ENCODE results near the gene CDK5RAP2.

The CDK5RAP2 gene

DNA sequence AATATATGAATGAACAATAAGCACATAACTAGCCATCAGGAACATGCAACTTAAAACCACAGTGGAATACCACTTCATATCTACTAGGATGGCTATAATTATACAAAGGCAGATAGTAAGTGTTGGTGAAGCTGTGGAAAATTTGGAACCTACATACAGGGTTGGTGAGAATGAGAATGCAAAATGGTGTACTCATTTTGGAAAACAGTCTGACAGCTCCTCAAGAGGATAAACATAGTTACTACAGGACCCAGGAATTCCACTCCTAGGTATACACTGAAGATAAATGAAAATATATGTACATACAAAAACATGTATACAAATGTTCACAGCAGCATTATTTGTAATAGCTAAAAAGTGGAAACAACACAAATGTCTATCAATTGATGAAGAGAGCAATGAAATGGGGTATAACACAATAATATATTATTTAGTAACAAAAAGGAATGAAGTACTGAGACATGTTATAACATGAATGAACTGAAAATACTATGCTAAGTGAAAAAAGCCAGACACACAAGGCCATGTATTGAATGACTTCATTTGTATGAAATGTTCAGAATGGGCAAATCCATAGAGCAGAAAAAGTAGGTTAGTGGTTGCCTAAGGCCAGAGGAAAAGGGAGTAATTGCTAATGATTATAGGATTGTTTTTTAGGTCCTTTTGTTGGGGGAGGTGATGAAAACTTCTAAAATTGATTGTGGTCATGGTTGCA, 31.2 kb upstream of the CDK5RAP2 start:
- DNase-seq (ENCODE audit: low spot score) = no peak
- H3K27me3 Mint-ChIP-seq (ENCODE audit: low read depth) = no peaks in the 10 kb centered on the region
- peaks cover 3% of the 10 kb centered on the region for H3K36me3 Mint-ChIP-seq (ENCODE audit: low read depth)
- H3K4me3 Mint-ChIP-seq = no peak overlapping the region
- H3K27ac Mint-ChIP-seq = no peak overlapping the region
- no peaks in the 10 kb centered on the region for H3K4me1 Mint-ChIP-seq (ENCODE audit: low read depth)
- no peaks in the 10 kb centered on the region for H3K9me3 Mint-ChIP-seq

DNA sequence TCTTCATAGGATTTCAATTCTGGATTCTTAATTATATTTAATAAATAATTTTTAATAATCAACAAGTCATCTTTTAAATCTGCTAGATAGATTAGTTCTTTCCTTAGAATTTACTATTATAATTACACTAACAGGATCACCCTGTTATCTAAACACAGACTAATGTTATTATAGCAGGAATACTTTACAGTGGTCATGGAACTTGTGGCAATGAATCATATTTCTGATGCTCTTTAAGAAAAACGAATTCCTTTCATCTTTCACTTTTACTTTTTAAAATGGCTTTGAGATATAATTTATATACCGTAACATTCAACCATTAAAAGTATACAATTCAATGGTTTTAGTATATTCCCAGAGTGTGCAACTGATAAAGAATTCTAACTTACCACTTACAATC, 29.7 kb upstream of the CDK5RAP2 start:
- H3K36me3 Mint-ChIP-seq (ENCODE audit: low read depth) = peaks cover 5% of the 10 kb centered on the region
- no peak overlapping the region for H3K4me3 Mint-ChIP-seq
- no peaks in the 10 kb centered on the region for H3K4me1 Mint-ChIP-seq (ENCODE audit: low read depth)
- no peak for DNase-seq (ENCODE audit: low spot score)
- no peak overlapping the region for H3K27ac Mint-ChIP-seq
- H3K27me3 Mint-ChIP-seq (ENCODE audit: low read depth) = no peaks in the 10 kb centered on the region
- no peaks in the 10 kb centered on the region for H3K9me3 Mint-ChIP-seq

DNA sequence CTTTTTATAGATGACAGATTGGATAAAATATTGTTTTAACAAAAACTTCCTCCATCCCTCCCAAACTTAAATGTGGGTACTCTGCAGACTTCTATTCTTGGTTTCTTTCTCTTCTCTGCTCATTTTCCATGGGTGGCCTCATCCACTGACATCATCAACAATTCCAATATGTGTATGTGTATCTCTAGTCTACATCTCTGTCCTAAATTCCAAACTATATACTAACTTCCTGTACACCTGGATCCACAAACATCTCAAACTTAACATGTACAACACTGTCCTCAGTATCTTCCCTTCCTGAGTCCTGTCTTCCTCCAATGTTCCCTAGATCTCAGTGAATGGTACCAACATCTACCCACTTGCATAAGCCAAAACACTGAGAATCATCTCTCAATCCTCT, 28.5 kb upstream of the CDK5RAP2 start:
- Mint-ChIP-seq H3K36me3 (ENCODE audit: low read depth) (peaks cover 5% of the 10 kb centered on the region), H3K9me3 (no peaks in the 10 kb centered on the region), H3K27me3 (ENCODE audit: low read depth) (no peaks in the 10 kb centered on the region), H3K27ac (no peak overlapping the region), H3K4me1 (ENCODE audit: low read depth) (no peaks in the 10 kb centered on the region), H3K4me3 (no peak overlapping the region)
- DNase-seq (ENCODE audit: low spot score) = no peak

DNA sequence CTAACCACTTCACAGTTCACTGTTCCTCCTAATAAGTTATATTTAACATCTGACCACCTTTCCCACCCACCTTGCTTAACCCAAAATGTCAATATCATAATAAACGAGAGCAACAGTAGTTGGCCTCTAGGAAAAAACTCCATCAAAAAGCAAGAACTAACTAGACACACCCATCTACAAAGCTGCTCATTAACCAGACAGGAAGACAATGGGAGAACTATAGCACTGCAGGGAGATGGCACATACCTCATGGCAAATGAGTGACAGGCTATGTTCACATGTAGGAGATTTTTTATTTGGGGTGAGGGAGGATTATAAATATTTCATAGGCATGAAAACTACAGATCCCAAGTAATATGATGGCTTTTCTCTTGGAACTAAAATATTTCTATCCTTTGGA, 23.6 kb upstream of the CDK5RAP2 start:
- Mint-ChIP-seq H3K9me3 (no peaks in the 10 kb centered on the region), H3K27me3 (ENCODE audit: low read depth) (no peaks in the 10 kb centered on the region), H3K4me1 (ENCODE audit: low read depth) (no peaks in the 10 kb centered on the region), H3K36me3 (ENCODE audit: low read depth) (peaks cover 5% of the 10 kb centered on the region), H3K27ac (no peak overlapping the region), H3K4me3 (no peak overlapping the region)
- DNase-seq (ENCODE audit: low spot score) = no peak

DNA sequence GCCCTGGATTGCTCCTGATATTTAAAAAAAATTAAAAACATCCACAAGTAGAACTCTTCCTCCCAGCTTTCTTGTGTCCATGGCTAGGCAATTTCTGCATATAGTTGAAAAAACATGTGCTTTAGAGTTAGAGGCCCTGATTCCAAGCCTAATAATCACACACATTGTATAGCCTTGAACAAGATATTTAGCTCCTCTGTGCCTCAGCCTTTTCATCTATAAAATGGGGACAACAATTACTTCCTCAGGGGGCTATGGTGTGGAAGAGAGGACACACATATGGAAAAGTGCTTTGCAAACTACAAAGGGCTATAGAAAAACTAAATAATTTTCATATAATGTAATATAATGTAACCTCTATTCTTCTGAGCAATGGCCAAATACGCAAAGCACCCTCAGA, 23.0 kb upstream of the CDK5RAP2 start:
- H3K36me3 Mint-ChIP-seq (ENCODE audit: low read depth) = peaks cover 5% of the 10 kb centered on the region
- DNase-seq (ENCODE audit: low spot score) = no peak
- no peak overlapping the region for H3K4me3 Mint-ChIP-seq

DNA sequence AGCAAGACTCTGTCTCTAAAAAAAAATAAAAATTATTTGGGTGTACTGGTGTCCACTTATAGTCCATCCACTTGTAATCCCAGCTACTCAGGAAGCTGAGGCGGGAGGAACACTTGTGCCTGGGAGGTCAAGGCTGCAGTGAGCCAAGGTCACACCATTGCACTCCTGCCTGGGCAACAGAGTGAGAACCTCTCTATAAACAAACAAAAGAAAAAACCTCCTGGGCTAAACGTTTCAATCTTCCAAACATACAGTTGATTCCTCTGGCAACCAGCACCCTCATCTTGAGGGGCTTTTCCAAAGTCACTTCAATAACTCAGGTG, 13.9 kb upstream of the CDK5RAP2 start:
- Mint-ChIP-seq H3K27ac (no peak overlapping the region), H3K9me3 (no peaks in the 10 kb centered on the region), H3K4me3 (no peak overlapping the region), H3K36me3 (ENCODE audit: low read depth) (no peaks in the 10 kb centered on the region), H3K4me1 (ENCODE audit: low read depth) (no peaks in the 10 kb centered on the region), H3K27me3 (ENCODE audit: low read depth) (no peaks in the 10 kb centered on the region)
- no peak for DNase-seq (ENCODE audit: low spot score)

More for the DNA sequence above, 23.0 kb upstream of the CDK5RAP2 start:
- H3K4me1 Mint-ChIP-seq (ENCODE audit: low read depth) = no peaks in the 10 kb centered on the region
- no peak overlapping the region for H3K27ac Mint-ChIP-seq
- H3K9me3 Mint-ChIP-seq = no peaks in the 10 kb centered on the region
- H3K27me3 Mint-ChIP-seq (ENCODE audit: low read depth) = no peaks in the 10 kb centered on the region

DNA sequence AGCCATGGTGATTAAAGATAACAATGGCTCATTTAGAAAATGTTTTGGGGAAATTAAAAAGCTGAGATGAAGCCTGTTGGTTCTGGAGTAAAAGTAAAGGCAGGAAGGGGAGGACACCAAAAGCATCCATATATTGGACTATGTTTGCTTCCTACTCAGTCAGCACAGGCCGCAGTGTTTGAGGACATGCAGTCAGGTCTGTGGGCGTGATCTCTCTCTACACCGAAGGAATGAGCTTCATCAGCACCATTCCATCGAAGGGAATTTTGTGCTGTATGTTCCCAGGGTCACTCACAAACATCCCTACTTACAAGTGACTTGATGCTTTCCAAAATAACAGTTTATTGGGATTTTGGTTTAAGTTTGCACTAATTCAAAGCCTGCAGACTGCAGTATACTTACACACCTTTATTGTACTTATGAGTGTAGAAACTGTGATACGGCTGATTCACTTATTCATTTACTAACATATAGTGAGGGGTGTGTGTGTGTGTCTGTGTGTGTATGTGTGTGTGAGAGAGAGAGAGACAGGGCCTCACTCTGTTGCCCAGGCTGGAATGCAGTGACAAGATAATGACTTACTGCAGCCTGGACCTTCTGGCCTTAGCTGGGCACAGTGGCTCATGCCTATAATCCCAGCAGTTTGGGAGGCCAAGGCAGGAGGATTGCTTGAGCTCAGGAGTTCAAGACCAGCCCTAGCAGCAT, 13.4 kb upstream of the CDK5RAP2 start:
- no peak for DNase-seq (ENCODE audit: low spot score)
- Mint-ChIP-seq H3K27ac (no peak overlapping the region), H3K36me3 (ENCODE audit: low read depth) (no peaks in the 10 kb centered on the region), H3K27me3 (ENCODE audit: low read depth) (no peaks in the 10 kb centered on the region), H3K4me1 (ENCODE audit: low read depth) (no peaks in the 10 kb centered on the region), H3K9me3 (no peaks in the 10 kb centered on the region), H3K4me3 (no peak overlapping the region)

DNA sequence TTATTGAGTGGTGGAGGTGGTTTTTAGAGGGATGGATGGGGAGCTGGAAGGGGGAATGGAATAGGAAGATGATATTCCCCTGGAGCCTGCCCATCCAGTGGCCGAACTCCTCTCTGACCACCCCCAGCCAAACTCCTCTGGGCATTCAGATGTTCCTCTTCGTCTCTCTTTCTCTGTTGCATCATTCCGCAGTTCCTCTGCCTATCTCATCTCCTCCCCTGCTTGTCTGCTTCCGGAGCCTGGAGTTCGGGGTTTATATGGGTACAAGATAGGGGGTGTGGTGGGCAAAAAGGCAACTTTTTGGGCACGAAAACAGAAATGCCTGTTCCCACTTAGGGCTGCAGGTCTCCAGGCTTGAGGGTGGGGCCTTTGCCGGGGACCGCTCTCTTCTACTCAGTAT, 12.2 kb upstream of the CDK5RAP2 start:
- Mint-ChIP-seq H3K27me3 (ENCODE audit: low read depth) (peaks cover under 1% of the 10 kb centered on the region), H3K27ac (no peak overlapping the region), H3K36me3 (ENCODE audit: low read depth) (no peaks in the 10 kb centered on the region), H3K9me3 (no peaks in the 10 kb centered on the region), H3K4me3 (no peak overlapping the region), H3K4me1 (ENCODE audit: low read depth) (no peaks in the 10 kb centered on the region)
- DNase-seq (ENCODE audit: low spot score) = no peak

DNA sequence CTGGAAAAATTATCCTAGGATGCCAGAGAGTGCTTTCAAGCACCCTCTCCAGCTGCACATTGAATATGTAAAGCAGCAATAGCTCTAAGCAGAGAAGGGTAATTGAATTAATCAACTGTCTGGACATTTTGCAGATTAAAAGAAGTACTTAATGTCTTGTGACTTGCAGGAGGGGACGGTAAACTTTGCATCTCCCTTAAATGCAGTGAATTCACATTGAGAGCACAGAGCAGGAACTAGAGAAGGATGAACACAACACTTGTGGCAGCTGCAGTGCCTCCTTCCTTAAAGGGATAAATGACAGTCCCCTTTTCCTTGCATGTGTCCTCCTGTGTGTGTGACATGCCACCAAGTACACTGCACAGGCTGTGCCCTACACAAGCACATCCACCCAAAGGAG, 7.4 kb upstream of the CDK5RAP2 start:
- Mint-ChIP-seq H3K27me3 (ENCODE audit: low read depth) (peaks cover 5% of the 10 kb centered on the region), H3K4me1 (ENCODE audit: low read depth) (peaks cover 6% of the 10 kb centered on the region), H3K36me3 (ENCODE audit: low read depth) (no peaks in the 10 kb centered on the region), H3K27ac (no peak overlapping the region), H3K4me3 (no peak overlapping the region), H3K9me3 (no peaks in the 10 kb centered on the region)
- no peak for DNase-seq (ENCODE audit: low spot score)

DNA sequence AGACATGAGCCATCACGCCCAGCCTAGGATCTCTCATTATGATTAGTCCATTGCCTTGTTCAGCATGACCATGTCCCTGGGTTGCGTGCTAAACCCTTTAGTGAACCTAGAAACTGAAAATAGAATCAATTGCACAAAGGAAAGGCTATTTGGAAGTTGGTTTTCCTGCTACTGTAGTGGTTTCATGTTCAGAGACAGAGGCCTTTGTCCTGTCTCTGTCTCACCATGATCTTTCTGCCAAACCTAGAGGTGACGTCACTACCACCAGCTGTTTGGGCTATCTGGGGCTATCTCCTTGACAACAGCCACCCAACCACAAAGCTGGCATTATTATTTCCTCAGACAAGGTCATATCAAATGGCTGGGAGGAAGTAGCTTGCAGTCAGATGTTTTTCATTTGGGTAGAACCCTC, 4.0 kb upstream of the CDK5RAP2 start:
- DNase-seq (ENCODE audit: low spot score) = peak; percentile 23
- Mint-ChIP-seq H3K36me3 (ENCODE audit: low read depth) (peaks cover 13% of the 10 kb centered on the region), H3K9me3 (no peaks in the 10 kb centered on the region), H3K4me3 (no peak overlapping the region), H3K4me1 (ENCODE audit: low read depth) (peaks cover 14% of the 10 kb centered on the region), H3K27ac (no peak overlapping the region), H3K27me3 (ENCODE audit: low read depth) (peaks cover 5% of the 10 kb centered on the region)

DNA sequence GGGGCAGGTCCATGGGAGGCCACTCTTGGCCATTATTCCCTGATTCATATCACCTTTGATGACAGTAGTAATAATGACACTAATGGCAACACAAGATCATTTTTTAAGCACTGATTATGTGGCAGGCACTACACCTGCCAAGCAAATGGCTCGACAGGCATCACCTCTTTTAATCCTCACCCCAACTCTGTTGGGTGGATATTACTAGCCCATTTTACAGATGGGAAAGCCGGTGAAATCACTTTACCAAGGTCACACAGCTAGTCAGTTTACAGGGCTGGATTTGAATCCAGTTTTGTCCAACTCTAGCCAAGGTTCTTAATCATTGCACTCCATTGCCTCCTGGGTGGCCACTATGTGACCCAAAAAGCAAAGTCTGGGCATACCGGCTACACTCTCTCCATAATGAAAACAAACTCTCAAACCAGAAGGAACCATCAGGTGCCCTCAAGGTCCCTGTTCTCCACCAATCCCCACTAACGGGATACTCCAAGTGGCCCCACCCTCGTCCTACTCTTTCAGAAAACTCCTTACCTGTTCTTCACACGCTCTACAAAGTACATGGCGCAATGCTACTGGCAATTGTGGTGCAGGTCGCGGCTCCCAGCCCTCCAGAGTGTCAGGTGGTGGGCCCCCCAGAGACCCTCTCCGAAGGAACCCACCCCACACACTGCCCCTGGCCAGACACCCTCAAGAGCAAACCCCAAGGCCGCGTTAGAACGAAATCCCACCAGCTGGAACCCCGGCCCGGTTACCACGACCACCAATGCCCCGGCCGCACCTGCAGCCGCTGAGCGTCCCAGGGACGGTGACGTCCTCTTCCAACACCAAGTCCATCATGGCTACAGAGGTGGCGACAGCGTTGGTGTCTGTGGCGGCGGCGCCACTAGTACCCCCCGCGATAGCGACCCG, 572 bp downstream of the CDK5RAP2 start:
- peaks cover 36% of the 10 kb centered on the region for H3K4me1 Mint-ChIP-seq (ENCODE audit: low read depth)
- H3K9me3 Mint-ChIP-seq = no peaks in the 10 kb centered on the region
- H3K36me3 Mint-ChIP-seq (ENCODE audit: low read depth) = peaks cover 23% of the 10 kb centered on the region
- DNase-seq (ENCODE audit: low spot score) = peak; percentile 6
- H3K27ac Mint-ChIP-seq = peak overlapping the region; percentile 94
- H3K27me3 Mint-ChIP-seq (ENCODE audit: low read depth) = no peaks in the 10 kb centered on the region
- peak overlapping the region; percentile 98 for H3K4me3 Mint-ChIP-seq

DNA sequence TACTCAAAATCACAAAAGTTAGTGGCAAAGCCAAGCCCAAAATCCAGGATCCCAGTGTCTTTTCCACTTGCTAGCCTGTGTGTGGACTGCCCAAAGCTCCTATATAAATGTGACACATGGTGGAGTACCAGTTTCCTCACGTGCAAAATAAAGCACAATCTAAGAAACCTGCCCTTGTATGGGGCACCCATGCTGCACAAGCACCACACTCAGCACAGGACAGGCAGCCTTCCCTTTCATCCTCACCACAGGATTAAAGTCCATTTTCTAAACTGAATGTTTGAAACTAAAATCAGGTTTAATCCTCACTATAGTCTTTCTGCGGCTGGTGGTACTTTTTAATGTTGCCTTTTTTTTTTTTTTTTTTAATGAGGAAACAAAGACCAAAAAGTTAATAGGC, 5.5 kb downstream of the CDK5RAP2 start:
- peaks cover 30% of the 10 kb centered on the region for H3K36me3 Mint-ChIP-seq (ENCODE audit: low read depth)
- H3K9me3 Mint-ChIP-seq = no peaks in the 10 kb centered on the region
- H3K27me3 Mint-ChIP-seq (ENCODE audit: low read depth) = no peaks in the 10 kb centered on the region
- H3K4me1 Mint-ChIP-seq (ENCODE audit: low read depth) = peaks cover 29% of the 10 kb centered on the region
- no peak overlapping the region for H3K27ac Mint-ChIP-seq
- no peak for DNase-seq (ENCODE audit: low spot score)
- H3K4me3 Mint-ChIP-seq = no peak overlapping the region

DNA sequence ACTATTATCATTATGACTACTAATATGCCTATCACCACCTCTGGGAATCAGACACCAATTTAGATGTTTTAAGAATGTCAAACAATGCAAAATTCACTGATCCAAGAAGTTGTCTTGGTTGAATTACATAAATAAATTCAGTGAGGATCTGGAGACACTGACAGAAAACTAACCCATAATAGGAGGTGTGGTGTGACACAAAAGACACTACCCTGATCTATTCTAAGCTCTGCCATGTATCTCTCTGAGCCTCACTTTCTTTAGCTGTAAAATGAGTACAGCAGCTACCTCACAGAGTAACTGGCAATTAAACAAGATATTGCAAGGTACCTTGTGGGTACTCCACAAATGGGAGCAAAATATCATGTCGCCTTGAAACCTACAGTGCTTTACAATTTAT, 7.5 kb downstream of the CDK5RAP2 start:
- no peak for DNase-seq (ENCODE audit: low spot score)
- Mint-ChIP-seq H3K9me3 (no peaks in the 10 kb centered on the region), H3K4me1 (ENCODE audit: low read depth) (peaks cover 16% of the 10 kb centered on the region), H3K4me3 (no peak overlapping the region), H3K27ac (no peak overlapping the region), H3K36me3 (ENCODE audit: low read depth) (peaks cover 40% of the 10 kb centered on the region), H3K27me3 (ENCODE audit: low read depth) (no peaks in the 10 kb centered on the region)
